GM18499 (cell line): Measurements from ENCODE around the gene CRTC2.

Source experiments
- ATAC-seq: cut with Tn5 transposase; IDR thresholded peaks from one replicate; pipeline ENCODE4 v1.9.1; 2021; ENCODE audit warnings: moderate number of reproducible peaks; ENCODE audit not compliant: insufficient read depth, unreplicated experiment

CRTC2 gene

DNA sequence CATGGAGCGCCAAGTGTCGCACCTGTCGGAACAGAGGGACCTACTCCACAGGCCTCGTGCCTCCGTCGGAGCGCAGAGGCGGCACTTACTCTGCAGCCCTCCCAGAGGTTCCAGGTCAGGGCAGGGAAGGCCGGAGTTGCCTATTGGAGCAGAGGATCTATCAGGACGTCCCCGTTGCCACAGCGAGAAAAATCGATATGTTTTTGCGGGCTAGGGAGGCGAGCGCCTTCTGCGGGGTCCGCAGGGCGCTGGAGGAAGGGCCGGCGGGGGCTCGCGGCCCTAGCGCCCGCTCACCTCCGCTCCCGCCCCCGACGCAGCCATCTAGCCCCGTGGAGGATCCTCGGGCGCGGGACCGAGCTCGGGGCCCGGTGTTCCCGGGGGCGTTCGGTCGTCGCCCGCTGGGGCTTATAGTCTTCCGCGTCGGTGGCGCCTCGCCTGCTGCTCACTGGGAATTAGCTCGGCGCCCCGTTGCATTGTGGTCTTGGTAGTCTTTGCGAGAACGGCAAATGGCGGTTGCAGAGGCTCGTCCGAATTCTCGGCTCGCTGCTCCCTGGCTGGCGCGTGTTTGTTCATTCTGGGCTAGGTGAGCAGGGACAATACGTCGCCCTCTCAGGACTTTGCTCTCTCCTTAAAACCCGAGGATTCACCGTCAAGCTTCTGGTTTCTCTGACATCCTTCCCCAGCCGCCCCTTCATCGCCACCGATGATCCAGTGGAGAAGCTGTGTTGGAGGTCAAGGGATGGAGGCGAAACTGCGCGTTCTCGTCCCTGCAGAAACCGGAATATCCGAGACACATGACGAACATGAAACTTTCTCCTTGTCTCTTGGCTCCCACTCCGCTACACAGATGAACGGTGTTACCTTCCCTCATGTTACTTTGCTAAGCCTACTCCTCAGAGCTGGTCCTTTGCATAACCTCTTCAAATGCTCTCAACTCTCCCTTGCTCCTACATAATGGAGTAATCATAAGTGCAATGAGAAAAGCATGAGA is 19.1 kb upstream of the CRTC2 start, which contains the start of gene JTB:
JTB (minus strand) TSS at position 425 of the 991 bp plus-strand sequence; CDS start at position 3, 422 bp downstream.
- ATAC-seq = no peak

DNA sequence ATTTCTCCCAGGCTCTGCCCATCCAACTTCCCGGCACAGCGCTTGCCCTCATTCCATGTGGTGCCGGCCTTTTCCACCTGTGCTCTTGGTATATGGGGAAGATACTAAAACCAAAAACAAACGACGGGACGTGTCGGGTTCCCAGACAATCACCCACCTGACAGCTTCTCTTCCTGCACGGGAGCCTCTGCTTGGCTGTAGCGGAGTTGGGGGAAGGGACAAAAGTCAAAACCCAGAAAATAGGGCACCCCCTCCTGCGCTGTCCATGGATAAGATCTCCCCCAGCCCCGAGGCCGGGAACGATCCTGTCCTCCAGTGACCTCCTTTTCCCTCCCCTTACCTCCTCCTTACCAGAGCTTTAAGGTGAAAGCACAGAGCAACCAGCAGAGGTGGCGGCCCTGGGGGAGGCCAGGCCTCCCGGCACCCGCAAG is 18.4 kb upstream of the CRTC2 start:
- ATAC-seq = no peak

DNA sequence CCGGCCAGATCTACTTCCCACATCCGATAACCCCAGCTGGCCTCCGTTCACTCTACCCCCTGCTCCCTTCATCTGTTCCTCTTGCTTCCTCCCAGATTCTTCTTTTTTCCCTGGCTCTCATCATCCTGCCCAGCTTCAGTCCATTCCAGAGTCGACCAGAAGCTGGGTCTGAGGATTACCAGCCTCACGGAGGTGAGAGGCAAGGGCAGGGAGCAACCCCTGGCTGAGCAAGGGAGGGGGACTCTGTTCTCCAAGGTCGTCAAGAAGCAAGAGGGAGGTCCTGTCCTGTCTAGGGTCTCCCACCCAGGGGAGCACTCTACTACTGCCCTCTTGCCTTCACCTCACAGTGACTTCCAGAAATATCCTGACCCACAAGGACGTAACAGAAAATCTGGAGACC is 15.1 kb upstream of the CRTC2 start:
- no peak for ATAC-seq

DNA sequence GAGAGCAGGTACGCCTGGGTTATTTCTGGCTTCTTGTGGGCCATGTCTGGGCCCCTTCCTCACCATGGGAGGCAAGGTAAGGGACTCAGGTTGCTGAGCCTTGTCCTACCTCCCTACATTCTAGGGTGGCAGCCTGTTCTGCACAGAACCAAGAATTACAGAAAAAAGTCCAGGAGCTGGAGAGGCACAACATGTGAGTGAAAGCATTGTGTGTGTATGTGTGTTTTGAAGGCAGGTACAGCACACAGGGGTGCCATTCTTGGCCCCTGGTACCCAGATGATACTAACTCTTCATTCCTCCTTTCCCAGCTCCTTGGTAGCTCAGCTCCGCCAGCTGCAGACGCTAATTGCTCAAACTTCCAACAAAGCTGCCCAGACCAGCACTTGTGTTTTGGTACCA is 14.7 kb upstream of the CRTC2 start:
- ATAC-seq = no peak

DNA sequence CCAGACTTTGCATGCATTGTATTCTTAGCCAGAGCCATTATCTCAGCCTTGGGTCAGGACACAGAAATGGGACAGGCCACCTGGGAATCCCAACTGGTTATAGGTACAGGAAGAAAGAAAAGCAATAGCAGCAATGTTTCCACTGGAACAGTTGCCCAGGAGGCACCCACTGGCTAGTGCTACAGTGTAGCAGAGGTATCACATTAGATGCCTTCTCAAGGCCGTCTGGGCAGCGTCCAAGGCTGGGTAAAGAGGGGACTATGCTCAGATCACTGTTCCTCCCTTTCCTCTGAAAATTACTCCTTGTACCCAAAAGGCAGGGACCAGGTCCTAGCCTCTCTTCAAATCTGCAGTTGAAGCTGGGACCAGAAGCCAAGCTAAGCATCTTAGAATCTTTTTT is 11.9 kb upstream of the CRTC2 start:
- ATAC-seq = no peak

DNA sequence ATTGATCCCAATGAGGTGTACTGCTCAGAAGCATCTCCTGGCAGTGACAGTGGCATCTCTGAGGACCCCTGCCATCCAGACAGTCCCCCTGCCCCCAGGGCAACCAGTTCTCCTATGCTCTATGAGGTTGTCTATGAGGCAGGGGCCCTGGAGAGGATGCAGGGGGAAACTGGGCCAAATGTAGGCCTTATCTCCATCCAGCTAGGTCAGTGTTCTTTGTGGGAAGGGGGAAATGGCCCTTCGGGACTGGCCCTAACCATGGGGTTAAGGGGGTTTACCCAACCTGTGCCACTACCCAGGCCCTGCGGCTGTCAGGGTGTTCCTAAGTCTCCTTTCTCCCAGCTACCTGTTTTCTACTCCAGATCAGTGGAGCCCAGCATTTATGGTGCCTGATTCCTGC is 10.6 kb upstream of the CRTC2 start:
- ATAC-seq = no peak

DNA sequence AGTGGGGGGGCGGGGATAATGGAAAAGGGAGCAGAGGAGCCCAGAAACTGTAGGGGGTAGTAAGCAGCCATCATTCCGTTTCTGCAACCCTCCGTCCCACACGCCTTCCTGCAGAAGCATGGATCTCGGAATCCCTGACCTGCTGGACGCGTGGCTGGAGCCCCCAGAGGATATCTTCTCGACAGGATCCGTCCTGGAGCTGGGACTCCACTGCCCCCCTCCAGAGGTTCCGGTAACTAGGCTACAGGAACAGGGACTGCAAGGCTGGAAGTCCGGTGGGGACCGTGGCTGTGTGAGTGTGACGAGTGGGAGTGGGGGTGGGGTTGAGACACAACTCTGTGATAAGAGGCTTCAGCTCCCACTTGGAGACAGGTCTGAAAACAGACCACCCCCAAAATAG is 10.0 kb upstream of the CRTC2 start:
- ATAC-seq = no peak

DNA sequence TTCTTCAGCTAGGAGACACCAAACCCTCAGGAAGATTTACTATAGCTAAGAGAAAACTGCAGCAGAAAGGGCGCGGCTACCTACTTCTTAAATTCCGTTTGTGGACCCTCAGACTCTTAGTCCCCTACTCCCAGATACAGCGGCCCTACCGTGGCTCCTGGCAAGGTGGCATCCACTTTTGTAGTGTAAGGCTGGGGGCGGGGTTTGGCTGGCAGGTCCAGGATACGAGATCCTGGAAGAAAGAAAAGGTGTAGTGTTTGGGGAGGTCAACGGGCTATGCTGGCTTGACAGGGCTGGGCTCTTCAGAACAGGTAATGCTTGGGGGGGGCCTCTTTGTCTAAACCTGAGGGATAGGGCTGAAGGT is 9.6 kb upstream of the CRTC2 start:
- no peak for ATAC-seq

DNA sequence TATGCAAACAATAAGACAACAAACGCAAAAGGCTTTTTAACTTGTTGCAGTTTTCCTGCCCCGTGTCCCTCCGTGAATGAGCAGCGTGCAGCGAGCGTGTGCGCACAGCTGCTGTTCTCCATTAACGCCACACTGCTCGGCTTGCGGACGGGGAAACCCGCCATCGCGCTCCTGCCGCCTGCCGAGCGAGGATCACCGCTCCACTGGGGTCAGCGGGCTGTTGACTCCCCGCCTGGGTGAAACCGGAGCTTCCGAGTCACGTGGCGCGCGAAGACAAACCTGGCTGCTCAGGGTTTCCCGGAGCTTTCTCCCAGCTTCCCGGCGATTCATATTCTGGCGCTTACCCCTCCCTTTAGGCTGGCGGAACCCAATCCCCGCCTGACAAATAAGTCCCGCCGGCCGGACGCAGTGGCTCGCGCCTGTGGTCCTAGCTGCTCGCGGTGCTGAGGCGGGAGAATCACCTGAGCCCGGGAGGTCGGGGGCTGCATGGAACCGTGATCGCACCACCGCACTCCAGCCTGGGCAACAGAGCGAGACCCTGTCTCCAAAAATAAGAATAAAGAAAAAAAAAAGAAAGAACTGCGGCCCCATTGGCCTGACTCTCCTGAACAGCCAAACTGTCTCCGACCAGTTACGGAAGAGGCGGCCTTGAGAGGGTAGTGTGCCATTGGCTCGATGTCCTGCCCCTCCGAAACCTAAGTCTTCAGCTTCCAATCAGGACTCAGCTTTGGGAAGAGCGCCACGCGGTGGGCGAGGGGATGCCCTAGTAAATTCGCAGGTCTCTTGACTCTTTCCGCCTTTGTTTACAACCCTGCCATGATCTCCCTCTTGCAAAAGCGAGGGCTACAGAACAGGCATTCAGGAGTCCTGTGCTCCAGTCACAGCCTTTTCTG is 8.9 kb upstream of the CRTC2 start, which contains the start of gene CREB3L4:
CREB3L4 (plus strand) TSS at position 796 of the 893 bp plus-strand sequence. CDS start 624 bp downstream, outside the sequence.
- peak; percentile 52 for ATAC-seq

DNA sequence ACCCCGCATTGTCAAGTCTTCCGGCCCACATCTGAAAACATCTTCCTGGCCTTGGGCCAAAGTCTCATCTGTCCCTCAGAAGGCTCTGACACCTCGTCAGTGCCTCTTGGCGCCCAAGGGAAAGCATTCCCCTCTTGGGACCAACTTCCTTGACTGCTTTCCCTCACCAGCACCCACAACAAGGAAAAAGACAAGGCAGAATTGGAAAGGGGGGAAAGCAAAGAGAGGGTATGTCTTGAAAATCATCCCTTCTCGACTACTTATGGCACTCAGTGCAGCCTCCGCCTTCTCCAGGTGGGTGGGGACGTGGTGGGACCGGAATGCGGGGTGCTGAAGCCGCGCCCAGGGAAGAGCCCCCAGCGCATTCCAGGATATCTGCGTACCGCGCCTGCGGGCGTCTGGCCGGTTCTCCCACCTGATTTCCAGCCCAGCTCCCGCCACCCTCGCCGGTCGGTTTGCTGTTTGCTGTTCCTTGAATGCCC is 5.5 kb upstream of the CRTC2 start:
- no peak for ATAC-seq

DNA sequence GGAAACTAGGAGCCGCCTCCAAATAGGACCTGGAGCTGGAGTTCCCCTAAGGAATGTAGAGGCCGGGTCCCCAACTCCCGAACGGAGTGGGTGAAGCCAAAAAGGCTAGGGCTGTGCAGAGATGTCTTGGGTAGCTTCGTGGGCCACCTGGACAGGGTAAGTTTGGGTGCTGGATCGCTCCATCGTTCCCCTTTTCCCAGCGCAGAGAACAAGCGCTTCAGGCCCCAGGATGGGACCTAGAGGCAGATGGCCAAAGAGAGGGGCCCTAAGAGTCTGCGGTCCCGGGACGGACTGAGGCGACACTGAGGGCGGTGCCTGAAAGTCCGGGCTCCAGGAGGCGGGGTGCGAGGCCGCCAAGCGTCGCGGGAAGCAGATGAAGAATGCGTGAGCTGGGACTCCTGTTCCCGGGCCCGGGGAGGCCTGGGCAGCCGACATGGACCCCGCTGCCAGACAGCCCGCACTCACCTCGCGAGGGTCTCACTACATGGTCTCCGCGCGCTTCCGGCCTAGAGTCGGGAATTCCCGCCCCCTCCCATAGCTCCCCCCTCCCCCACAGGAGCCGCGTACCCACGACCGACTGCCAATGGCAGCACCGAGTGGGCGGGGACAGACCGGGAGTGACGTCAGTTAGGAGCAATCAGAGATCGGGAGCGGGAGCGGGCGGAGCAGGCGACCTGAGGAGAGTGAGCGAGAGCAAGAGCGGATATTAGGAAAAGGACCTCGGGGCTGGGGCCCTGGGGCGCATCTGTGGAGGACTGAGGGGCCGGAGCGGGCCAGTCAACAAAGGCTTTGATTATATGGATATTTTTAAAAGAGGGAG is 4.8 kb upstream of the CRTC2 start, which contains the start of gene SLC39A1:
SLC39A1 (minus strand) TSS at position 508 of the 820 bp plus-strand sequence. CDS start 822 bp downstream, outside the sequence.
- ATAC-seq = no peak

DNA sequence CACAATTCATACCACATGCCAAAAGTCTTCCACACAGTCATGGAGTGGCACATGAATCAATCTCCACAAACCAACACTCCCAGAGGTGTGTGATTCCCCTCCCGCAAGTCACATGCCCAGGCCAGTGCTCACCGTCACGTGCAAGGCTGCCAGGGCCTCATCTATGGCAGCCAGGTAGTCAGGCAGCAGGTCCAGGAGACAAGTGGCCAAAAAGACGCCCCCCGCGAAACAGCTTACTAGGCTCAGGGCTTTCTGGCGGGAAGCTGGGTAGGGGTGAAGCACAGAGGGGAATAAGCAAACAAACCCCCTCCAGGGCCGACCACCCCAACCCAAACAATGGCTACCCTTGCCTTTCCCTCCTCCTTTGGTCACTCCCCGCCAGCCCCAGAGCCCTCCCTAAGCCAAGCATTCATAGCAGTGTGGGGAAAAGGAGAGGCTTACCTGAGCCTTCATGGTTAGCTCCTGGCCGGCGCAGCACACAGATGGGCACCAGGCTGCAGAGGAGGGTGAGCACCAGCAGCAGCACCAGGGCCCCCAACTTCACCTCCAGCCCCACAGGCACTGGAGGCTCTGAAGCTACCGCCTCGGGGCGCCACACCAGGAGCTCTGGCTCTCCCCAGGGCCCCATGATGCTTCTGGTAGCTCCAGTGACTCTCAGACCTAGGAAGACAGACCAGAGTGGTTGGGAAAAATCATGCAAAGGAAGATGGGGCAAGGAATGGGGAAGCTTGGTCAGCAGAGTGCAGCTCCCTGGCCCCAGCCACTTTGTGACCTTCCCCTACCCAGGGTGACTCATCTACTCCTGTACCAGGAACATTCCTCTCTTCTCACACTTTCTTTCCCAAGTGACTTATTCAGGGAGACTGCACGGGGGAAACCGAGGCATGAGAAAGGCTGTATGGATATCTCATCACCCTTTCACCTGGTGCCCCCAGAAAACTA is 3.9 kb upstream of the CRTC2 start:
- no peak for ATAC-seq

DNA sequence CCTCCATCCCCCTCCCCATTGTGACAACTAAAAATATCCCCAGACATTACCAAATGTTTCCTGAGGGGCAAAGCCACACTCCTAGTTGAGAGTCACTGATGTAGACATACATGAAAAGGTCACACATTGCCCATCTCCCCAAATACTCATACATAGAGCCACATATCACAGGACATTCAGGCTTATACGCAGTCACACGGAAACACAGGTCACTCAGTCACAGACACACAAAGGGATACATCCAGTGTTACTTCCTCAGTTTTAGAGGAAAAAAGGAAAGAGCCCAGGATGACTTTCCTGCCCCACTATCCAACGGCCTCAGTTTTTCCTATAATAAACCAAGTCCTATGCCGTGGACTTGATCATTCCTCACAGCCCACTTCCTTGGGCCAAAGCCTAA is 3.0 kb upstream of the CRTC2 start:
- ATAC-seq = no peak

DNA sequence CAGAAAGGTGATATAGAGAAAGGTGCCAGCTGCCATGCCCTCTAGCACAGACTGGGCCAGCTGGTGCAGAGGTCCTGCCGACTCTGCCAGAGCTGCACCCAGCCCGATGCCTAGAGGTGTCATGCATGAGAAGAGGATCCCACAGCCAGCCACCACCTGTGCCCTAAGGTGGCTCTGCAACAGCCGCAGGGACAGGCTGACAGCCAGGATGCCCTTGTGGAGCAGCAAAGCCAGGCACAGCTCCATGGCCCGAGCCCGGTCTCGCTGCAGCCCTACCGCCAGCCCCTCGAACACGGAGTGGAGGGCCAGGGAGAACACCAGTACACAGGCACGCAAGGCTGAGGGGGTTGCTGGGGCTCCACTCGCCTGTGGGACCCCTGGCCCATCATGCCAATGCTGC is 1.8 kb upstream of the CRTC2 start:
- ATAC-seq = no peak

DNA sequence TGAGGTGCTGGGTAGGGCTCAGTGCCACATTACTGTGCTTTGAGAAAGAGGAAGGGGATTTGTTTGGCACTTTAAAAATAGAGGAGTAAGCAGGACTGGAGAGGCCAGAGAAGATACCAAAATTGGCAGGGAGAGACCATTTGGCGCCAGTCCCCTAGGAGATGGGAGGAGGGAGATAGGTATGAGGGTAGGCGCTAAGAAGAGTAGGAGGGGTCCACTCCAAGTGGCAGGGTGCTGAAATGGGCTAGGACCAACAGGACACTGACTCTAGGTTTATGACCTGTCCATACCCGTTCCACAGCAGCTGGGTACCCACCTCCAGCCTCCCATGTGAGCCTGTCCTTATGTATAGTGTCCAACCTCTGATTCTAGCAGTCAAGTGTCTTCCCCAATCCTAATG is 1.0 kb upstream of the CRTC2 start:
- no peak for ATAC-seq

DNA sequence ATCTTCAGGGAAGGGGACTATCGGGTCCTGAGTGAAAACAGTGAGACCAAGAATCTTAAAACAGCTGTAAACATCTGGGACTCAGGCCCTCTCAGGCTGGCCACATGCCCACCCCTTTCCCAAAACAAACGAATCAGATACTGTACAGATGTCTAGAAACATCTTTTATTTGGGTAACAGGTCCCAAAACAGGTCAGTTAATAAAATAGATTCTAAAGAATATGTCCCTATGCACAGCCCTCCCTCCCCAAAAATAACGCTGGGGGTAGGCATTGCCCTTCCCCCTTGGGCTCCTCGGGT is 499 bp upstream of the CRTC2 start:
- ATAC-seq = no peak

DNA sequence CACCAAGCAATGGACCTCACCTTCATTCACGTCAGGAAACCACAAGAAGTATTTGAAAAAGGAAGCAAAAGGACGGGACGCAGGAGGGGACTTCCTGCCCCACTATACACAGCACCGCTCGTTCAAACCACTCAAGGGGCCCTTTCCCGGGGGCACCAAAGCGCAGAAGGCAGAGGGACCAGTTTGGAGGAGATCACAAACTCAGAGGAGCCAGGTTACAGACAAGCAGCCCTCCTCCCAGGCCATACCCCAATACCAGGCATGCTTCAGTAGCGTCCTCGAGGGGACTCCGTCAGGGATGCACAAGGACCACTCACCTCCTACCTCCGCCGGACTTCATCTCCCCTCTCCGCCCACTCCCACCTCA is 685 bp downstream of the CRTC2 start:
- ATAC-seq = no peak

DNA sequence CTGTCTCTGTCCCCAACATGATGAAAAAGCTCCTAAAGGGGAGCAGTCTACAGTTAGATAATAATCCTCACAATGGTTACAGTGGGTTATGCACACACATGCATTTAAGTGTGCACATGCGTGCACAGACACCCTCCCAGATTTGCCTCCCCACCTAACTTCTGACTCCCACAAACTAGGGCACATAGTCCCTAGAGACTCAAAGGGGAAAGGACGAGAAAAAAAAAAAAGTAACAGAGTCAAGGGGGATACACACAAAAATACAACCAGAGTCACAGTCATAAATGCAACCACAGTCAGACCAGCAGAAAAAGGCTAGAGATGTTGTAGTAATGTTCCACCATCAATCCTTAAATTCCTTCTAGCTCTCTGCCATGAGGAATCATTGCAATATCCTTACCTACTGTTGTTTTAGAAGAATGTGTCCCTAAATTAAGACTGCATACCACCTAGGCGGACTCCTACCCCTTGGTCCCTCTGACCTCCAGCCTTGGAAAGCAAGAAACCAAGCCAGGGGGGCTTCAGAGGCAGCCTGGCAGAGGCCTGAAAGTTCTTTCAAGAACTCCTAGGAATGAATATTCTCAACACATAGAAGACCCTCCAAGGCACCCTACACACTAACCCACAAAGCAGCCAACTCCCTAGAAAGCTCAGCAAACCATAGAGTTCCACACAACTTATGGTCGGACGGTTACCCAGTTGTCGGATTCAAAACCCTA is 1.3 kb downstream of the CRTC2 start:
- no peak for ATAC-seq
